HL-60 (cell line): ENCODE measurements around the gene FAF1.
"Not testable (repeated sequence)": the region's sequence is repeated elsewhere in the genome, so short reads cannot be mapped to it uniquely, and the experiment has no call there.

Experiments
- DNase-seq, 2 experiments: peaks; one replicate each; pipeline ENCODE4 v3.0.0-alpha.2; 2010 to 2020; ENCODE audit warnings: low read depth in 1 of 2, low spot score in 1 of 2
- H3K27ac ChIP-seq: fragments of 250-450 bp; sonication (Bioruptor Pico); replicated peaks from 2 replicates; pipeline ENCODE4 v1.5.1; 2020; ENCODE audit warnings: mild to moderate bottlenecking, moderate library complexity
- H3K27me3 ChIP-seq: fragments of 250-450 bp; sonication (Bioruptor Pico); 2 replicates; pipeline ENCODE4 v1.5.1; 2021; ENCODE audit warnings: mild to moderate bottlenecking, moderate library complexity; ENCODE audit not compliant: insufficient read depth, poor library complexity, severe bottlenecking
- H3K4me3 ChIP-seq: replicated peaks from 2 replicates; pipeline ENCODE4 v1.5.1; 2011; ENCODE audit warnings: mild to moderate bottlenecking, control low read depth, low read length; ENCODE audit not compliant: insufficient read depth
- CTCF ChIP-seq: IDR thresholded peaks from one replicate; pipeline ENCODE4 v1.5.1; 2011; ENCODE audit warnings: low read length, control low read depth, inconsistent platforms; ENCODE audit not compliant: insufficient read depth
- GABPA ChIP-seq: IDR thresholded peaks from 2 replicates; pipeline ENCODE4 v1.6.1; 2012; ENCODE audit warnings: low read depth
- POLR2AphosphoS5 ChIP-seq: IDR thresholded peaks from 2 replicates; pipeline ENCODE4 v1.6.1; 2012; ENCODE audit warnings: low read depth
- REST ChIP-seq: IDR thresholded peaks from 2 replicates; pipeline ENCODE4 v1.6.1; 2012; ENCODE audit warnings: low read depth; ENCODE audit not compliant: insufficient replicate concordance
- SPI1 ChIP-seq: IDR thresholded peaks from 2 replicates; pipeline ENCODE4 v1.6.1; 2012; ENCODE audit warnings: low read depth, mild to moderate bottlenecking, borderline replicate concordance

Gene FAF1

GRCh38 chr1:50719126-50719525 is 240.9 kb downstream of the FAF1 start:
- TF ChIP-seq REST: no peak
- TF ChIP-seq CTCF: no peak
- no peak for TF ChIP-seq GABPA
- no peak for TF ChIP-seq SPI1
- TF ChIP-seq POLR2AphosphoS5: no peak
- Histone ChIP-seq H3K27ac (no peak overlapping the region), H3K4me3 (no peak overlapping the region), H3K27me3 (no peaks in the 10 kb centered on the region)
- no peak for DNase-seq

- H3K27ac ChIP-seq: no peak overlapping the region
- H3K27me3 ChIP-seq: no peaks in the 10 kb centered on the region
- TF ChIP-seq SPI1: no peak
- TF ChIP-seq REST: no peak
- no peak for TF ChIP-seq GABPA
- no peak for TF ChIP-seq CTCF
- no peak for TF ChIP-seq POLR2AphosphoS5
- H3K4me3 ChIP-seq: no peak overlapping the region
- no peak for DNase-seq
Observed at GRCh38 chr1:50717327-50717726, 242.7 kb downstream of the FAF1 start.

GRCh38 chr1:50716455-50716854 is 243.6 kb downstream of the FAF1 start:
- H3K27me3 ChIP-seq, DNase-seq, H3K4me3 ChIP-seq, H3K27ac ChIP-seq: not testable (repeated sequence)

- no peak for DNase-seq
- H3K27me3 ChIP-seq: no peaks in the 10 kb centered on the region
- H3K27ac ChIP-seq: no peak overlapping the region
- no peak for TF ChIP-seq REST
- no peak for TF ChIP-seq GABPA
- TF ChIP-seq CTCF: no peak
- no peak for TF ChIP-seq POLR2AphosphoS5
- no peak for TF ChIP-seq SPI1
- no peak overlapping the region for H3K4me3 ChIP-seq
Observed at GRCh38 chr1:50710099-50710498, 250.0 kb downstream of the FAF1 start.
